ENCODE results near the gene TMEM121.

- no peak for TF ChIP-seq EGR1 (IDR thresholded peaks at IDR 0.05)
- TF ChIP-seq TAF1 (IDR thresholded peaks at IDR 0.05; ENCODE audit: low read depth), result no peak
- no peak for TF ChIP-seq TEAD4 (IDR thresholded peaks at IDR 0.05)
- TF ChIP-seq TCF12 (IDR thresholded peaks at IDR 0.05; ENCODE audit: low read depth), result no peak
- TF ChIP-seq FOXM1 (IDR thresholded peaks at IDR 0.05; ENCODE audit: borderline replicate concordance, low read depth), result no peak
- no peak for TF ChIP-seq RAD21 (IDR thresholded peaks at IDR 0.05; ENCODE audit: low read depth)
Measured at GRCh38 chr14:105576525-105577088, 50.2 kb downstream of the TMEM121 start.

Data from Ishikawa (cell line).